ENCODE data around the gene GNAT2.

Gene GNAT2

DNA sequence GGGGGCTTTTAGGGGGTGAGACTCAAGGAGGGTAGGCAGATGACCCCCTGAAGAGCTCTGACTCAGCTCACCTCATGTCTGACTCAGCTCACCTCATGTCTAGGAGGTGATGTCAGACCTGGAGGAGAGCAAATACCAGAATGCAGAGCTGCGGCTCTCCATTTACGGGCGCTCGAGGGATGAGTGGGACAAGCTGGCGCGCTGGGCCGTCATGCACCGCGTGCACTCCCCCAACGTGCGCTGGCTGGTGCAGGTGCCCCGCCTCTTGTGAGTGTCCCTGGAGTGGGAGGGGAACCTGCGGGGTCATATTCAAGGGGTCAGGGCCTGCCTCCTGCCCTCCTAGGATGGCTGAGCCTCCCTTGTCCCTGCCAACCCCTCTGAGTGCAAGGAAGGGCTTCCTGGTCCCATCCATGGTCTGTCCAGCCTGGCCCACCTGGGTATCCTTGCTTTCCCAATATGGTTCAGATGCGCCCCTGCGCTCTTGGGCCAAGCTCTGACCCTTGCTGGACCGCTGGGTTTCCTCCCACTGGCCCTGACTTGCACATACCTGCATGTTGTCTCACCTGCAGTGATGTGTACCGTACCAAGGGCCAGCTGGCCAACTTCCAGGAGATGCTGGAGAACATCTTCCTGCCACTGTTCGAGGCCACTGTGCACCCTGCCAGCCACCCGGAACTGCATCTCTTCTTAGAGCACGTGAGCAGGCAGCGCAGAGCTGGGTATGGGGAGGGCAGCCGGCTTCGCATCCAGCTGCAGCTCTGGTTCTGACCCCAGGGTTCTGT is 9.3 kb upstream of the GNAT2 start (continued):
- TF ChIP-seq ZNF660 (tag by site-specific recombination; IDR thresholded peaks at IDR 0.05) (no peak), ZNF394 (tag by site-specific recombination; IDR thresholded peaks at IDR 0.05; ENCODE audit: borderline replicate concordance) (no peak), ZNF629 (tag by site-specific recombination; IDR thresholded peaks at IDR 0.05) (peak; percentile 50; the same call in 1 of the 2 replicates), GLIS1 (tag by site-specific recombination; IDR thresholded peaks at IDR 0.05) (peak; percentile 70), BCL11B (tag by site-specific recombination; IDR thresholded peaks at IDR 0.05; ENCODE audit: low read depth) (no peak), ZNF175 (tag by site-specific recombination; IDR thresholded peaks at IDR 0.05) (no peak), ZNF302 (tag by site-specific recombination; IDR thresholded peaks at IDR 0.05; ENCODE audit: low read depth) (no peak), KLF7 (tag by site-specific recombination; IDR thresholded peaks at IDR 0.05; ENCODE audit: borderline replicate concordance) (no peak), ZNF335 (tag by site-specific recombination; conservative IDR thresholded peaks at IDR 0.05) (no peak), ZFP69B (tag by site-specific recombination; IDR thresholded peaks at IDR 0.05) (no peak), ZFP41 (tag by site-specific recombination; IDR thresholded peaks at IDR 0.05; ENCODE audit: borderline replicate concordance) (no peak), ZNF239 (tag by site-specific recombination; IDR thresholded peaks at IDR 0.05) (no peak), ZNF174 (tag by site-specific recombination; IDR thresholded peaks at IDR 0.05) (no peak), ZNF610 (tag by site-specific recombination; IDR thresholded peaks at IDR 0.05; ENCODE audit: borderline replicate concordance) (no peak), ZNF600 (tag by site-specific recombination; IDR thresholded peaks at IDR 0.05) (peak; percentile 46; the same call in 1 of the 2 replicates), PRDM1 (tag by site-specific recombination; IDR thresholded peaks at IDR 0.05) (no peak)
- TF ChIP-seq, protein P1, sequence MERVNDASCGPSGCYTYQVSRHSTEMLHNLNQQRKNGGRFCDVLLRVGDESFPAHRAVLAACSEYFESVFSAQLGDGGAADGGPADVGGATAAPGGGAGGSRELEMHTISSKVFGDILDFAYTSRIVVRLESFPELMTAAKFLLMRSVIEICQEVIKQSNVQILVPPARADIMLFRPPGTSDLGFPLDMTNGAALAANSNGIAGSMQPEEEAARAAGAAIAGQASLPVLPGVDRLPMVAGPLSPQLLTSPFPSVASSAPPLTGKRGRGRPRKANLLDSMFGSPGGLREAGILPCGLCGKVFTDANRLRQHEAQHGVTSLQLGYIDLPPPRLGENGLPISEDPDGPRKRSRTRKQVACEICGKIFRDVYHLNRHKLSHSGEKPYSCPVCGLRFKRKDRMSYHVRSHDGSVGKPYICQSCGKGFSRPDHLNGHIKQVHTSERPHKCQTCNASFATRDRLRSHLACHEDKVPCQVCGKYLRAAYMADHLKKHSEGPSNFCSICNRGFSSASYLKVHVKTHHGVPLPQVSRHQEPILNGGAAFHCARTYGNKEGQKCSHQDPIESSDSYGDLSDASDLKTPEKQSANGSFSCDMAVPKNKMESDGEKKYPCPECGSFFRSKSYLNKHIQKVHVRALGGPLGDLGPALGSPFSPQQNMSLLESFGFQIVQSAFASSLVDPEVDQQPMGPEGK (tag by site-specific recombination; IDR thresholded peaks at IDR 0.05), result peak; percentile 53
- TF ChIP-seq, protein P2, sequence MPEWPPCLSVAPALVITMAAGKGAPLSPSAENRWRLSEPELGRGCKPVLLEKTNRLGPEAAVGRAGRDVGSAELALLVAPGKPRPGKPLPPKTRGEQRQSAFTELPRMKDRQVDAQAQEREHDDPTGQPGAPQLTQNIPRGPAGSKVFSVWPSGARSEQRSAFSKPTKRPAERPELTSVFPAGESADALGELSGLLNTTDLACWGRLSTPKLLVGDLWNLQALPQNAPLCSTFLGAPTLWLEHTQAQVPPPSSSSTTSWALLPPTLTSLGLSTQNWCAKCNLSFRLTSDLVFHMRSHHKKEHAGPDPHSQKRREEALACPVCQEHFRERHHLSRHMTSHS (tag by site-specific recombination; IDR thresholded peaks at IDR 0.05), result no peak
- TF ChIP-seq, protein P3, sequence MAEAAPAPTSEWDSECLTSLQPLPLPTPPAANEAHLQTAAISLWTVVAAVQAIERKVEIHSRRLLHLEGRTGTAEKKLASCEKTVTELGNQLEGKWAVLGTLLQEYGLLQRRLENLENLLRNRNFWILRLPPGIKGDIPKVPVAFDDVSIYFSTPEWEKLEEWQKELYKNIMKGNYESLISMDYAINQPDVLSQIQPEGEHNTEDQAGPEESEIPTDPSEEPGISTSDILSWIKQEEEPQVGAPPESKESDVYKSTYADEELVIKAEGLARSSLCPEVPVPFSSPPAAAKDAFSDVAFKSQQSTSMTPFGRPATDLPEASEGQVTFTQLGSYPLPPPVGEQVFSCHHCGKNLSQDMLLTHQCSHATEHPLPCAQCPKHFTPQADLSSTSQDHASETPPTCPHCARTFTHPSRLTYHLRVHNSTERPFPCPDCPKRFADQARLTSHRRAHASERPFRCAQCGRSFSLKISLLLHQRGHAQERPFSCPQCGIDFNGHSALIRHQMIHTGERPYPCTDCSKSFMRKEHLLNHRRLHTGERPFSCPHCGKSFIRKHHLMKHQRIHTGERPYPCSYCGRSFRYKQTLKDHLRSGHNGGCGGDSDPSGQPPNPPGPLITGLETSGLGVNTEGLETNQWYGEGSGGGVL (tag by site-specific recombination; IDR thresholded peaks at IDR 0.05), result peak; percentile 34; the same call in 1 of the 2 replicates
- TF ChIP-seq, protein P4, sequence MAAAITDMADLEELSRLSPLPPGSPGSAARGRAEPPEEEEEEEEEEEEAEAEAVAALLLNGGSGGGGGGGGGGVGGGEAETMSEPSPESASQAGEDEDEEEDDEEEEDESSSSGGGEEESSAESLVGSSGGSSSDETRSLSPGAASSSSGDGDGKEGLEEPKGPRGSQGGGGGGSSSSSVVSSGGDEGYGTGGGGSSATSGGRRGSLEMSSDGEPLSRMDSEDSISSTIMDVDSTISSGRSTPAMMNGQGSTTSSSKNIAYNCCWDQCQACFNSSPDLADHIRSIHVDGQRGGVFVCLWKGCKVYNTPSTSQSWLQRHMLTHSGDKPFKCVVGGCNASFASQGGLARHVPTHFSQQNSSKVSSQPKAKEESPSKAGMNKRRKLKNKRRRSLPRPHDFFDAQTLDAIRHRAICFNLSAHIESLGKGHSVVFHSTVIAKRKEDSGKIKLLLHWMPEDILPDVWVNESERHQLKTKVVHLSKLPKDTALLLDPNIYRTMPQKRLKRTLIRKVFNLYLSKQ (tag by site-specific recombination; IDR thresholded peaks at IDR 0.05; ENCODE audit: borderline replicate concordance), result no peak
- TF ChIP-seq, protein P5, sequence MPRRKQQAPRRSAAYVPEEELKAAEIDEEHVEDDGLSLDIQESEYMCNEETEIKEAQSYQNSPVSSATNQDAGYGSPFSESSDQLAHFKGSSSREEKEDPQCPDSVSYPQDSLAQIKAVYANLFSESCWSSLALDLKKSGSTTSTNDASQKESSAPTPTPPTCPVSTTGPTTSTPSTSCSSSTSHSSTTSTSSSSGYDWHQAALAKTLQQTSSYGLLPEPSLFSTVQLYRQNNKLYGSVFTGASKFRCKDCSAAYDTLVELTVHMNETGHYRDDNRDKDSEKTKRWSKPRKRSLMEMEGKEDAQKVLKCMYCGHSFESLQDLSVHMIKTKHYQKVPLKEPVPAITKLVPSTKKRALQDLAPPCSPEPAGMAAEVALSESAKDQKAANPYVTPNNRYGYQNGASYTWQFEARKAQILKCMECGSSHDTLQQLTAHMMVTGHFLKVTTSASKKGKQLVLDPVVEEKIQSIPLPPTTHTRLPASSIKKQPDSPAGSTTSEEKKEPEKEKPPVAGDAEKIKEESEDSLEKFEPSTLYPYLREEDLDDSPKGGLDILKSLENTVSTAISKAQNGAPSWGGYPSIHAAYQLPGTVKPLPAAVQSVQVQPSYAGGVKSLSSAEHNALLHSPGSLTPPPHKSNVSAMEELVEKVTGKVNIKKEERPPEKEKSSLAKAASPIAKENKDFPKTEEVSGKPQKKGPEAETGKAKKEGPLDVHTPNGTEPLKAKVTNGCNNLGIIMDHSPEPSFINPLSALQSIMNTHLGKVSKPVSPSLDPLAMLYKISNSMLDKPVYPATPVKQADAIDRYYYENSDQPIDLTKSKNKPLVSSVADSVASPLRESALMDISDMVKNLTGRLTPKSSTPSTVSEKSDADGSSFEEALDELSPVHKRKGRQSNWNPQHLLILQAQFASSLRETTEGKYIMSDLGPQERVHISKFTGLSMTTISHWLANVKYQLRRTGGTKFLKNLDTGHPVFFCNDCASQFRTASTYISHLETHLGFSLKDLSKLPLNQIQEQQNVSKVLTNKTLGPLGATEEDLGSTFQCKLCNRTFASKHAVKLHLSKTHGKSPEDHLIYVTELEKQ (tag by site-specific recombination; IDR thresholded peaks at IDR 0.05; ENCODE audit: borderline replicate concordance), result no peak
- TF ChIP-seq, protein P6, sequence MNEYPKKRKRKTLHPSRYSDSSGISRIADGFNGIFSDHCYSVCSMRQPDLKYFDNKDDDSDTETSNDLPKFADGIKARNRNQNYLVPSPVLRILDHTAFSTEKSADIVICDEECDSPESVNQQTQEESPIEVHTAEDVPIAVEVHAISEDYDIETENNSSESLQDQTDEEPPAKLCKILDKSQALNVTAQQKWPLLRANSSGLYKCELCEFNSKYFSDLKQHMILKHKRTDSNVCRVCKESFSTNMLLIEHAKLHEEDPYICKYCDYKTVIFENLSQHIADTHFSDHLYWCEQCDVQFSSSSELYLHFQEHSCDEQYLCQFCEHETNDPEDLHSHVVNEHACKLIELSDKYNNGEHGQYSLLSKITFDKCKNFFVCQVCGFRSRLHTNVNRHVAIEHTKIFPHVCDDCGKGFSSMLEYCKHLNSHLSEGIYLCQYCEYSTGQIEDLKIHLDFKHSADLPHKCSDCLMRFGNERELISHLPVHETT (tag by site-specific recombination; IDR thresholded peaks at IDR 0.05), result 0 out of 2 replicates have a peak, but pooled peaks have one; percentile 55
- TF ChIP-seq, protein P7, sequence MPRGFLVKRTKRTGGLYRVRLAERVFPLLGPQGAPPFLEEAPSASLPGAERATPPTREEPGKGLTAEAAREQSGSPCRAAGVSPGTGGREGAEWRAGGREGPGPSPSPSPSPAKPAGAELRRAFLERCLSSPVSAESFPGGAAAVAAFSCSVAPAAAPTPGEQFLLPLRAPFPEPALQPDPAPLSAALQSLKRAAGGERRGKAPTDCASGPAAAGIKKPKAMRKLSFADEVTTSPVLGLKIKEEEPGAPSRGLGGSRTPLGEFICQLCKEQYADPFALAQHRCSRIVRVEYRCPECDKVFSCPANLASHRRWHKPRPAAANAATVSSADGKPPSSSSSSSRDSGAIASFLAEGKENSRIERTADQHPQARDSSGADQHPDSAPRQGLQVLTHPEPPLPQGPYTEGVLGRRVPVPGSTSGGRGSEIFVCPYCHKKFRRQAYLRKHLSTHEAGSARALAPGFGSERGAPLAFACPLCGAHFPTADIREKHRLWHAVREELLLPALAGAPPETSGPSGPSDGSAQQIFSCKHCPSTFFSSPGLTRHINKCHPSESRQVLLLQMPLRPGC (tag by site-specific recombination; IDR thresholded peaks at IDR 0.05), result no peak
- TF ChIP-seq, protein P8, sequence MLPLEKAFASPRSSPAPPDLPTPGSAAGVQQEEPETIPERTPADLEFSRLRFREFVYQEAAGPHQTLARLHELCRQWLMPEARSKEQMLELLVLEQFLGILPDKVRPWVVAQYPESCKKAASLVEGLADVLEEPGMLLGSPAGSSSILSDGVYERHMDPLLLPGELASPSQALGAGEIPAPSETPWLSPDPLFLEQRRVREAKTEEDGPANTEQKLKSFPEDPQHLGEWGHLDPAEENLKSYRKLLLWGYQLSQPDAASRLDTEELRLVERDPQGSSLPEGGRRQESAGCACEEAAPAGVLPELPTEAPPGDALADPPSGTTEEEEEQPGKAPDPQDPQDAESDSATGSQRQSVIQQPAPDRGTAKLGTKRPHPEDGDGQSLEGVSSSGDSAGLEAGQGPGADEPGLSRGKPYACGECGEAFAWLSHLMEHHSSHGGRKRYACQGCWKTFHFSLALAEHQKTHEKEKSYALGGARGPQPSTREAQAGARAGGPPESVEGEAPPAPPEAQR (tag by site-specific recombination; IDR thresholded peaks at IDR 0.05), result no peak
